GM21390 (cell line): Measurements from ENCODE around the gene SHKBP1.

Source experiments
- ATAC-seq: cut with Tn5 transposase; IDR thresholded peaks from one replicate; pipeline ENCODE4 v1.9.1; 2021; ENCODE audit not compliant: unreplicated experiment

SHKBP1 gene

GRCh38 chr19:40630571-40631160 is 54.0 kb downstream of the SHKBP1 start:
- no peak for ATAC-seq

- ATAC-seq = no peak
Observed at GRCh38 chr19:40632311-40633036, 55.8 kb downstream of the SHKBP1 start.

- ATAC-seq = no peak
Observed at GRCh38 chr19:40633207-40633606, 56.5 kb downstream of the SHKBP1 start.

- no peak for ATAC-seq
Observed at GRCh38 chr19:40638327-40638726, 61.7 kb downstream of the SHKBP1 start.

GRCh38 chr19:40639638-40639982 is 62.9 kb downstream of the SHKBP1 start:
- no peak for ATAC-seq

- ATAC-seq = no peak
Observed at GRCh38 chr19:40640744-40641143, 64.1 kb downstream of the SHKBP1 start.
